ENCODE data around the gene LYPLA2. TPM values are rescaled to one million over a fixed set of nuclear protein-coding genes. Genes with fewer than 3 reads are reported as not detected.

LYPLA2 gene
- total RNA-seq, 4 donors from 2014 or later = 23.1 to 110 (median 84.4) TPM

DNA sequence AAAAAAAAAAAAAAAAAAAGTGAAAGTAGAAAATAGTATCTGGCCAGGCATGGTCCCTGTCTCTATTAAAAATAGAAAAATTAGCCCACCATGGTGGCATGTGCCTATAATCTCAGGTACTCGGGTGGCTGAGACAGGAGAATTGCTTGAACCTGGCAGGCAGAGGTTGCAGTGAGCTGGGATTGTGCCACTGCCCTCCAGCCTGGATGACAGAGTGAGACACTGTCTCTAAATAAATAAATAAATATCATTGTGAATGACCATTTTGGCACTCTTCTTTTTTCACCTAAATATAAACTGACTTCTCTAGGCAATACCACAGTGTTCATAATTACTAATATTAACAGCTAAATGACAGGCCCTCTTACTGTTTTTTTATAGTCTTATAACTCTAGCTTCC is 33.1 kb upstream of the LYPLA2 start:
- TF ChIP-seq EP300 (IDR thresholded peaks at IDR 0.05; ENCODE audit: low read depth) (no peak), POLR2AphosphoS5 (IDR thresholded peaks at IDR 0.05) (no peak), POLR2A (IDR thresholded peaks at IDR 0.05) (no peak)
- TF ChIP-seq, protein P1, sequence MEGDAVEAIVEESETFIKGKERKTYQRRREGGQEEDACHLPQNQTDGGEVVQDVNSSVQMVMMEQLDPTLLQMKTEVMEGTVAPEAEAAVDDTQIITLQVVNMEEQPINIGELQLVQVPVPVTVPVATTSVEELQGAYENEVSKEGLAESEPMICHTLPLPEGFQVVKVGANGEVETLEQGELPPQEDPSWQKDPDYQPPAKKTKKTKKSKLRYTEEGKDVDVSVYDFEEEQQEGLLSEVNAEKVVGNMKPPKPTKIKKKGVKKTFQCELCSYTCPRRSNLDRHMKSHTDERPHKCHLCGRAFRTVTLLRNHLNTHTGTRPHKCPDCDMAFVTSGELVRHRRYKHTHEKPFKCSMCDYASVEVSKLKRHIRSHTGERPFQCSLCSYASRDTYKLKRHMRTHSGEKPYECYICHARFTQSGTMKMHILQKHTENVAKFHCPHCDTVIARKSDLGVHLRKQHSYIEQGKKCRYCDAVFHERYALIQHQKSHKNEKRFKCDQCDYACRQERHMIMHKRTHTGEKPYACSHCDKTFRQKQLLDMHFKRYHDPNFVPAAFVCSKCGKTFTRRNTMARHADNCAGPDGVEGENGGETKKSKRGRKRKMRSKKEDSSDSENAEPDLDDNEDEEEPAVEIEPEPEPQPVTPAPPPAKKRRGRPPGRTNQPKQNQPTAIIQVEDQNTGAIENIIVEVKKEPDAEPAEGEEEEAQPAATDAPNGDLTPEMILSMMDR (IDR thresholded peaks at IDR 0.05) = no peak
- intact Hi-C loops (cut with DNase I; ENCODE audit: low total_unique reads) (no loop called here), in situ Hi-C loops (cut with MboI; ENCODE audit: low pct_ligation_motif_present in 1 of 4, low pct_unique_long_range_greater_than_20kb in 1 of 4, low sequenced_read_pairs in 3 of 4) (no loop called here)
- H3K27me3 ChIP-seq = no peaks in the 10 kb centered on the region
- H3K4me3 ChIP-seq = no peak overlapping the region
- H3K27ac ChIP-seq = no peak overlapping the region
- no peaks in the 10 kb centered on the region for H3K9me3 ChIP-seq
- peaks cover 0 to 3% (median 0%) of the 10 kb centered on the region in 4 donors for H3K4me1 ChIP-seq
- peaks cover 0 to 91% (median 39%) of the 10 kb centered on the region in 4 donors for H3K36me3 ChIP-seq
- no peak for DNase-seq
- 83 to 95% methylated on average over 1 of the region's 1 CpG for WGBS, 2 donors (ENCODE audit: low coverage in 1 of 2)

DNA sequence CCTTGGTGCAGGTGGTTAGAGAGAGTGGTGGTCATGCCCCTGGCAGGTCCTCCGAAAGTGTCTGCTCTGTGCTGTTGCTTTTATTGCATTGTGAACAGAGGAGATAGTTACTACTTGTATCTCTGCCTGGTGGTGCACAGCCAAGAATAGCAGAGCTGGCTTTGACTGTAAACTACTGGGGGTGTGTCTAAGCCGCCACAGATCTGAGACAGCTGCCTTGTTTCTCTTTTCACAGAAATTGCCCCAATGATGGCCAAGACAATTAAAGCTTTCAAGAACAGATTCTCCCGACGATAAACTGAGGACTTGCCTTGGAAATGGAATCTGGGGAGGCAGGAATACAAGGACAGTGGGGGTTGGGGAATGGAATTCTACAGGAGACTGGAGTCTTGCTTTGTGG is 31.7 kb upstream of the LYPLA2 start:
- Histone ChIP-seq H3K27ac (no peak overlapping the region), H3K27me3 (no peaks in the 10 kb centered on the region), H3K36me3 (peaks cover 0 to 77% (median 32%) of the 10 kb centered on the region in 4 donors), H3K4me1 (peaks cover 0 to 3% (median 0%) of the 10 kb centered on the region in 4 donors), H3K9me3 (no peaks in the 10 kb centered on the region), H3K4me3 (no peak overlapping the region)
- TF ChIP-seq POLR2A (IDR thresholded peaks at IDR 0.05) (no peak), EP300 (IDR thresholded peaks at IDR 0.05; ENCODE audit: low read depth) (no peak), POLR2AphosphoS5 (IDR thresholded peaks at IDR 0.05) (no peak)
- TF ChIP-seq, protein P1 (IDR thresholded peaks at IDR 0.05) = no peak
- 37% methylated on average over 4 of the region's 4 CpGs; no CpG with 5 or more reads in 1 of the 2 donors for WGBS, 2 donors (ENCODE audit: low coverage in 1 of 2)
- in situ Hi-C loops (cut with MboI; ENCODE audit: low pct_ligation_motif_present in 1 of 4, low pct_unique_long_range_greater_than_20kb in 1 of 4, low sequenced_read_pairs in 3 of 4) = no loop called here
- DNase-seq = no peak
- intact Hi-C loops (cut with DNase I; ENCODE audit: low total_unique reads) = no loop called here

DNA sequence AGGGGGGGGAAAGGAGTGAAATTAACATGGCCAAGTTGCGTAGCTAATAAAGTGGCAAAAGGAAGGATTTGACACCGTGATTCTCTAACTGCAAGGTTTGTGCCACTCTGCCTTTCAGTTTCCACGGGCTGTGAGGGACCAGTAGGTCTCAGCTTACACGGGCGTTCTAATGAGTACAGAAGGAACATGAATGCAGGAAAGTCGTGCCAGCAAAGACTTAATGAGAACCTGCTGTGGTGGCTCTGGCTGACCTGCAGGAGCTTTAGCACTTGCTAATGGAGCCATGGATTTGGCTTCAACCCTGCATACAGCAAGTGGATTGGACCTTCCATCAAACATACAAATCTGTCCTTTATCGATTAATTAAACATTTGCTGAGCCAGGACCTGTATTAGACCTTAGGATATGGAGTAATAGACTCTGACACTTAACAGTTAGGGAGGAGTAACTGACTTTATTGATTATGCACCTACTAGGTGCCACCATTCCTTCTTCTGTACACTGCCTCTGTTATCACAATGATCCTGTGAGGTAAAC is 27.8 kb upstream of the LYPLA2 start:
- Histone ChIP-seq H3K4me1 (peaks cover 0 to 3% (median 0%) of the 10 kb centered on the region in 4 donors), H3K36me3 (peaks cover 0 to 40% (median 16%) of the 10 kb centered on the region in 4 donors), H3K27me3 (no peaks in the 10 kb centered on the region), H3K4me3 (no peak overlapping the region), H3K27ac (no peak overlapping the region), H3K9me3 (no peaks in the 10 kb centered on the region)
- WGBS, 2 donors (ENCODE audit: low coverage in 1 of 2) = 83 to 90% methylated on average over 6 to 7 of the region's 7 CpGs
- no peak for DNase-seq
- TF ChIP-seq POLR2AphosphoS5 (IDR thresholded peaks at IDR 0.05) (no peak), EP300 (IDR thresholded peaks at IDR 0.05; ENCODE audit: low read depth) (no peak), POLR2A (IDR thresholded peaks at IDR 0.05) (no peak)
- TF ChIP-seq, protein P1 (IDR thresholded peaks at IDR 0.05) = no peak
- in situ Hi-C loops (cut with MboI; ENCODE audit: low pct_ligation_motif_present in 1 of 4, low pct_unique_long_range_greater_than_20kb in 1 of 4, low sequenced_read_pairs in 3 of 4) = no loop called here
- intact Hi-C loops (cut with DNase I; ENCODE audit: low total_unique reads) = no loop called here

DNA sequence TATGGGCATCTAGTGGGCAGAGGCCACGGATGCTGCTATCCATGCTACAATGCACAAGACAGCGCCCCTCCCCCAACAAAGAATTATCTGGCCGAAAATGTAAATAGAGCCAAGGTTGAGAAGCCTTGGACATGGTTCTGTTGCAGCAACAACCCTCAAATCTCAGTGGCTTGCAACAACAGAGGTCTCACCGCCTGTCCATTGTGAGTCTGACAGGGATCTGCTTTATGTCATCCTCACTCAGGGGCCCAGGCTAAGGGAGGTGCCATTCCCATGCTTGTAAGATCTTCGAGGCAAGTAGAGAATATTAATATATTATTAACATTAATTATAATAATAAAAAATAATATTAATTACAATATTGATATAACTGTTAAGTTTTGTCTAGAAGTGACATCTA is 22.2 kb upstream of the LYPLA2 start:
- H3K27ac ChIP-seq = no peak overlapping the region
- H3K4me1 ChIP-seq = peaks cover 0 to 4% (median 2%) of the 10 kb centered on the region in 4 donors
- DNase-seq = no peak
- intact Hi-C loops (cut with DNase I; ENCODE audit: low total_unique reads) = no loop called here
- TF ChIP-seq POLR2A (IDR thresholded peaks at IDR 0.05) (no peak), EP300 (IDR thresholded peaks at IDR 0.05; ENCODE audit: low read depth) (no peak), POLR2AphosphoS5 (IDR thresholded peaks at IDR 0.05) (no peak)
- TF ChIP-seq, protein P1 (IDR thresholded peaks at IDR 0.05) = no peak
- peaks cover 0 to 6% (median 0%) of the 10 kb centered on the region in 4 donors for H3K36me3 ChIP-seq
- H3K4me3 ChIP-seq = no peak overlapping the region
- H3K27me3 ChIP-seq = no peaks in the 10 kb centered on the region
- WGBS, 2 donors (ENCODE audit: low coverage in 1 of 2) = 33 to 80% methylated on average over 1 to 5 of the region's 5 CpGs
- in situ Hi-C loops (cut with MboI; ENCODE audit: low pct_ligation_motif_present in 1 of 4, low pct_unique_long_range_greater_than_20kb in 1 of 4, low sequenced_read_pairs in 3 of 4) = no loop called here
- H3K9me3 ChIP-seq = no peaks in the 10 kb centered on the region

Measured in transverse colon (tissue), 4 donors.